Panc1 (cell line): ENCODE results near the gene CD4.

ENCODE experiments used
- CTCF ChIP-seq: fragments of 450-650 bp; IDR thresholded peaks from 2 replicates; pipeline ENCODE4 v1.5.1; 2017; ENCODE audit warnings: mild to moderate bottlenecking
- POLR2AphosphoS5 ChIP-seq: IDR thresholded peaks from 2 replicates; pipeline ENCODE4 v1.6.1; 2012; ENCODE audit warnings: mild to moderate bottlenecking, low read depth, low read length, moderate library complexity
- REST ChIP-seq, 2 experiments: IDR thresholded peaks; 2 replicates each; pipeline ENCODE4 v1.6.1; 2011 to 2012; ENCODE audit warnings: low read depth in 2 of 2, control low read depth in 1 of 2, low read length in 1 of 2, mild to moderate bottlenecking in 1 of 2, moderate library complexity in 1 of 2; ENCODE audit not compliant: insufficient read depth in 1 of 2
- TCF7L2 ChIP-seq: IDR thresholded peaks from 2 replicates; pipeline ENCODE4 v1.6.1; 2011; ENCODE audit warnings: mild to moderate bottlenecking, low read depth, low read length, inconsistent platforms

- TF ChIP-seq CTCF, result no peak
- TF ChIP-seq REST (IDR thresholded peaks at IDR 0.05; ENCODE audit: insufficient read depth in 1 of 2, low read depth in 2 of 2, low read length in 1 of 2), result no peak
- TF ChIP-seq POLR2AphosphoS5, result no peak
- no peak for TF ChIP-seq TCF7L2
These were observed 51.0 kb downstream of the CD4 start for GRCh38 chr12:6840330-6840729.
